ENCODE results near the gene RICTOR.

Gene RICTOR

GRCh38 chr5:39100851-39101396 lies 26.7 kb upstream of the RICTOR start:
- peak; percentile 72 for ATAC-seq
- TF ChIP-seq RARB (CRISPR knock-in tag; IDR thresholded peaks at IDR 0.05) (no peak), ISL1 (CRISPR knock-in tag; IDR thresholded peaks at IDR 0.05) (no peak), OSR1 (CRISPR knock-in tag; IDR thresholded peaks at IDR 0.05) (no peak), GLIS3 (CRISPR knock-in tag; IDR thresholded peaks at IDR 0.05) (no peak), TSHZ2 (CRISPR knock-in tag; IDR thresholded peaks at IDR 0.05) (no peak), TCF4 (CRISPR knock-in tag; IDR thresholded peaks at IDR 0.05; ENCODE audit: borderline replicate concordance) (no peak), ESRRG (CRISPR knock-in tag; IDR thresholded peaks at IDR 0.05) (no peak)

GRCh38 chr5:39100301-39100850 lies 26.2 kb upstream of the RICTOR start:
- no peak for TF ChIP-seq CSDC2 (CRISPR knock-in tag; IDR thresholded peaks at IDR 0.05)
- no peak for TF ChIP-seq TSHZ2 (CRISPR knock-in tag; IDR thresholded peaks at IDR 0.05)
- TF ChIP-seq BACH2 (CRISPR knock-in tag; IDR thresholded peaks at IDR 0.05; ENCODE audit: borderline replicate concordance): no peak
- no peak for TF ChIP-seq OSR1 (CRISPR knock-in tag; IDR thresholded peaks at IDR 0.05)
- no peak for TF ChIP-seq SNAI2 (CRISPR knock-in tag; IDR thresholded peaks at IDR 0.05)
- TF ChIP-seq CSRNP3 (CRISPR knock-in tag; IDR thresholded peaks at IDR 0.05): no peak
- TF ChIP-seq RARB (CRISPR knock-in tag; IDR thresholded peaks at IDR 0.05): no peak
- TF ChIP-seq TOX (CRISPR knock-in tag; IDR thresholded peaks at IDR 0.05; ENCODE audit: borderline replicate concordance): no peak
- TF ChIP-seq CREB5 (CRISPR knock-in tag; IDR thresholded peaks at IDR 0.05; ENCODE audit: low read depth): no peak
- TF ChIP-seq ARNTL (CRISPR knock-in tag; IDR thresholded peaks at IDR 0.05; ENCODE audit: borderline replicate concordance, low read depth): no peak
- TF ChIP-seq TCF4 (CRISPR knock-in tag; IDR thresholded peaks at IDR 0.05; ENCODE audit: borderline replicate concordance): no peak
- TF ChIP-seq GLIS3 (CRISPR knock-in tag; IDR thresholded peaks at IDR 0.05): no peak
- TF ChIP-seq ZNF8 (CRISPR knock-in tag; IDR thresholded peaks at IDR 0.05): no peak
- TF ChIP-seq ZFP30 (CRISPR knock-in tag; IDR thresholded peaks at IDR 0.05): no peak
- TF ChIP-seq ISL1 (CRISPR knock-in tag; IDR thresholded peaks at IDR 0.05): no peak
- TF ChIP-seq POU6F1 (CRISPR knock-in tag; IDR thresholded peaks at IDR 0.05; ENCODE audit: borderline replicate concordance, low read depth): no peak
- no peak for TF ChIP-seq ZNF70 (CRISPR knock-in tag; IDR thresholded peaks at IDR 0.05)
- no peak for TF ChIP-seq PPARA (CRISPR knock-in tag; IDR thresholded peaks at IDR 0.05; ENCODE audit: borderline replicate concordance)
- ATAC-seq: no peak

- no peak for ATAC-seq
- TF ChIP-seq CREB5 (CRISPR knock-in tag; IDR thresholded peaks at IDR 0.05; ENCODE audit: low read depth) (no peak), ZFP30 (CRISPR knock-in tag; IDR thresholded peaks at IDR 0.05) (no peak), ESRRG (CRISPR knock-in tag; IDR thresholded peaks at IDR 0.05) (no peak), GLIS3 (CRISPR knock-in tag; IDR thresholded peaks at IDR 0.05) (no peak)
Observed at GRCh38 chr5:39099831-39100230, 25.6 kb upstream of the RICTOR start.

All from SK-N-SH treated with all-trans-retinoic acid at 6 μM for 48 hours (cell line).